Stimulated activated CD8-positive, alpha-beta memory T cell treated with anti-CD3 and anti-CD28 coated beads, Interleukin-4, amount 100 ng/mL, for 1 hour (primary cell): Measurements from ENCODE around the gene CH25H.

Experiments
- DNase-seq, 2 donors: peaks; one replicate each; pipeline ENCODE4 v3.0.0-alpha.2; 2020; ENCODE audit warnings: low read depth in 2 of 2, low spot score in 1 of 2

Gene CH25H

DNA sequence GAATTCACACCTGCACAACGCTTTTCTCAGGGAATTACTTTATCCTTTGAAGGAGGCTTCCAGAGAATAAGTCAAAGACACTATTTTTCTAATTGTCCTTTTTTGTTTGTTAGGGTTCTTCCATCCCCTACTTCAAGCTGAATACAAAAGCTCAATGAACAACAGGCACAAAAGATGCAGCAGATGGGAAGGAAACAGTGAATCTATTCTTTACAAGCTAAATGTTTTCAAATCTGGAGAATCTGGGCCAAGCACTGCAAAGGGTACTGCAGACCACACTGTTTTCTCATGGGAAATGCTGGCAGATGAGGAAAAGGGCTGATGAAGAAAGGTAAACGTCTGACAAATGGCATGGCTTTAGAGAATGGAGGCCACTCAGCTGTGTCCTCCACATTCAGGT lies 25.9 kb upstream of the CH25H start:
- no peak for DNase-seq

GRCh38 chr10:89228962-89229361 lies 21.8 kb upstream of the CH25H start:
- no peak for DNase-seq

- DNase-seq: no peak
Observed at GRCh38 chr10:89228146-89228545, 21.0 kb upstream of the CH25H start.

- DNase-seq: no peak
Observed at GRCh38 chr10:89226891-89227290, 19.8 kb upstream of the CH25H start.

DNA sequence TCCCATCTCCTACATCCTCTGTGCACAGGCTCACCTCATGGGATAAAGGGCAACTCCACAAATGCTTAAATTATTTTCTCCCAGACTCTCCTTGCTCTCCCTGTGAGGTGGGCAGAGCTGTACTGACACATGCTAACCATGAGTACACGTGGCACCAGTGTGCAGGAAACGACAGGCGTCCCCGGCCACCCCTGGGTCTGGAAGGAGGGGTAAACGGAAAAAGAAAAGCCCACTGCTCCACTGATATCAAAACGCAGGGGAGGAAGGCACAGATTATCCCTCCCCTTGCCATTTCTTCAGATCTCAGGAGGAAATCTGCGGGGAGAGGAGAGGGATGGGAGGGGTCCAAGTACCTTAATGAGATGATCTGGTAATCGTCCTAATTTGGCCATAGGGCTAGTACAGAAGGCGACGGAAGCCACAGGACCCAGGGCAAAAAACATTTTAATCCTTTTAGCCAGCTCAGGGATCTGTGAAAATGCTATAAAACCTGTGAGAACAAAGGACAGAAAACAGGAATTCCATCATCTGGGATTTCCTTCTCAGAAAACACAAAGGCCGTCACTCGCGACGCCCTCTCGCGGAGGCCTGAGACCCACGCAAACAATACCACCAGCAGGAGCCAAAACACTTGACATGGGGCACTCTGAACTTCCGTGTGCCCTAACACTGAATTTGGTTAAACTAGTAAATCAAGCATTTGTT lies 17.8 kb upstream of the CH25H start:
- DNase-seq: no peak

DNA sequence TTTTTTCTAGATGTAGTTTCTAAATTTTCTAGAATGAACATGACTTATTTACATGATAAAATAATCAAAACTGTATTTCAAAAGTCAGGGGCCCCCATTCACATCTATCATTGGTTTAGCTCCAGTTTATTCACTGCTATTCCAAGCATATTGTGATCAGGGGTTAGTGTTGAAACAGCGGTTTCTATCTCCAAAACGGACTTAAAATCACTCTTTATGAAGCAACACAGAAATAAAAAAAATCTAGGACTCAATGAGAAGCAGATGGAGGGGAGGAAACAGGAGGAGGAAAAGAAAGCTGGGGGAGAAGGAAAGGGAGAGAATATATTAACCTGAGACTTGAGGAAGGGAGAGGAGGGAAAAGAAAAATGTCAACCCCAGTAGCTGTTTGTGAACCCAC lies 14.8 kb upstream of the CH25H start:
- no peak for DNase-seq

DNA sequence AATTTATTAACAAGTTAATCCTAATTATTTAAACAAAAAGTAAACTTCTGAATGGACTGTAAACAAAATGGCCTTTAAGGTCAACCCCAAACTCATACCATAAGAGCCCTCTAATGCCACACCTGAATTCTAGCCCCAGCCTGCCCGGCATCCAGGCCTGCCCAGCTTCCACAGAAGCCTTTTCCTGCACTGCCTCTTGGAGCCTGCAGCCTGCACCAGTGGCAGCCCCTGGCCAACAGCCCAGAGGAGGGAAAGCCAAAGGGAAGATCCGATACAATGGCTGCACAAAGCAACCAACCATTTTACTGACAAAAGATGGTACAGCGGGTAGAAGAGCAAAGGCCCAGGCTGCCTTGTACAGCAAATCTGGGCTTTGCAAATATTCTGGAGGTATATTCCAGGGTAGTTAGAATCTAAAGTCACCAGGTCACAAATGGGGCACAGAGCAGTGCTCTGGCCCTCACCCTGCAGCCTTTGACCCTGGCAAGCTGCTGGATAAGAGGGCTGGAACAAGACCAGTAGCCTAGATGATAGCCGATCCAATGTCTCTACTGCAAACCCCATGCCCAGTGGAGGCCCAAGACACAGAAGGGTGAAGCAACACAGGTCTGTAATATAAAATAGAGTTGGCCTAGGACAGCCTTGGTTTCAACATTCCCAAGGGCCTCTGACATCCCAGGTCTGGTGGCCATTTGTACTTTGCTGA lies 12.5 kb upstream of the CH25H start:
- DNase-seq: no peak

DNA sequence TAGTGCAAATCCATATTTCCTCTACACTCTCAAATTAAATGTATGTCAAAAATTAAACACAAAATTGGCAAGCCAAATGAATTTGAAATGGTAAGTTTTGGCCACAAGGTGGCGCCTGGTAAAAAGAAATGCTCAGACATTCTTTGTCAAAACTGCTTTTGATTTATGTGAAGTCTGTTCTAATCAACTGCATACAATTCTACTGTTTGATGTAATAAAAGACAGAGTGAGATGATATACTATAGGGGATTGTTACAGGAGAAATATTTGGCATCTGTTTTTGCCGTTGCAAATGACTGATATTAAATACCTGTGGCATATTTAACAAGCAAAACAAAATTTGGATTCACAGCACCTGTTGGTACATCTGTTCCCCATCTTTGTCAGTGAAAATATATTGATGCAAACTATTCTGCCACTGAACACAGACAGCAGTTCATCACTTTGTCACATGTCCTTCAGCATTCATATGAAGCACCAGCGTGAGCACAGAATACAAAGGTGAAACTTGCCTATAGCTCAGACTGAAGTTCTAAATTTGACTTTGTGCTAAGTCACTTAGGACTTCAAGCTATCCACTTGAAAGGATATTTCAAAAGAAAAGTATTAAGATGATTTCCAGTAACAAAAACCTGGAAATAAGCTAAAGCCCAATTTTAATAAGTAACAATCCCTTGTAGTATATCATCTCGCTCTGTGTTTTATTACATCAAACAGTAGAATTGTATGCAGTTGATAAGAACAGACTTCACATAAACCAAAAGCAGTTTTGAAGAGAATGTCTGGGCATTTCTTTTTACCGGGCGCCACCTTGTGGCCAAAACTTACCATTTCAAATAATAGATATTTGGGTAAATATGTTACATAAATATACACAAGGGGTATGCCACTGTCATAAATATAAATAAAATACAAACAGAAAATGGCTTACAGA lies 10.2 kb upstream of the CH25H start:
- peak; percentile 24 to 44 for DNase-seq

DNA sequence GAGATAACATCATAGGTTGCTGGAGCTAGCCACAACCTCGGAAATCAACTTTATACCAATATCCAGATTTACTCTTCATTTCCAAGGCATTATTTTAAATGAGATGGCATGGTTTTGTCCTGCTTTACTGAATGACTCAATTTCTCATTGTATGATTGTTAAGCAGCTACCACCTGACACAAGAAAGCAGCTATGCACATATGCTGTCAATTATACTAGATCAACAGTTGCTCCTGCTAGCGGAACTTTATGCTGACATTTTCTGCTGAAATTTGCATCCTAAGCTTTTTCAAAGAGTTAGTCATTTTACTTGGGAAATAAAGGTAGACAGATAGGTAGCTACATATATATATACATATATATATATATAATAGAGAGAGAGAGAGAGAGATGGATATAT lies 8.9 kb upstream of the CH25H start:
- no peak for DNase-seq

GRCh38 chr10:89215511-89215910 lies 8.4 kb upstream of the CH25H start:
- DNase-seq: no peak

DNA sequence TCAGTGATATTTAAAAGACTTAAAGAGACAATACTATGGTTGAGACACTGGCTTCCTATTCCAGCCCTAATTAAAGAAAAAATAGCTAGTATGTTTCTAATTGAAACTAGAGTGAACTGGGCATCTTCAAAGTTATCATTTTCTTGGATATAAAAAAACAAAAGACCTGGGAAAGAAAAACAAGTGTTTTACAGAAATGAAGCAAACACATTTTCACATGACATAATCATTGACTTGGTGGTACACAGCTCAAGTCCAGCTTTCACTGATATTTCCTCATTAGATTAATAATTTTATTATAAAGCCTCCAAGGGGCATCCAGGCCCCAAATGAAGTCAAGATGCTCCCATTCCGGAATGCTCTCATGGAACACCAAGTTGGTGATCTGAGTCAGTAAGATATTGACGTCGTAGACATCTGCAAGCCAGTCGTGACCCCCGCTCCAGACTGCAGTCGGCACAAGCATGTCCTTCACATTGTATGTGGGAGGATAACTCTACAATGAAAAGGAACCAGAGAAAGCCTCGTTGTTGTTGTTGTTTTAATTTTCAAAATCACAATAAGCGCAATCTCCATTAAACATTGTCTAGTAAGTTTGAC lies 7.5 kb upstream of the CH25H start:
- DNase-seq: no peak

DNA sequence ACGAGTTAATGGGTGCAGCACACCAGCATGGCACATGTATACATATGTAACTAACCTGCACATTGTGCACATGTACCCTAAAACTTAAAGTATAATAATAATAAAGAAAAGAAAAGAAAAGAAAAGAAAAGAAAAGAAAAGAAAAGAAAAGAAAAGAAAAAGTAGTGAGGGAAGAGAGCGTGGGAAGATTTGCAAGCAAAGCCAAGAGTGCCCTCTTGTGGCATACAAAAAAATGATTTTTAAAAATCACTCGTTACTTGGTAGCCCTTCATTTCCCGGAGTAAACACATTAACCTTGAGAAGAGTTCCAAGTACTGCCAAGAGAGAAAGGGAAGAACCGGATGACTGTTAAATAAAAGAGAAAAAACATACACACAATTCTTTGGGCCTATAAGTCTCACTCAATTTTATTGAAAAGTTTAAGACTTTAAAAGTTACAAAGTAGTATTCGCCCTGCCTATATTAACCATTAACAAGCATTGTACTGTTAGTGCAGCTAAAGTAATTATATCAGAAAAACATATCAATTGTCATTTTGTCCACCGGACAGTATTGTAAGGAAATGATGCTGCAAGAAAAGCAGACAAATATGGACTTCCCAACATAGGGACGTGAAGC lies 6.2 kb upstream of the CH25H start:
- no peak for DNase-seq

DNA sequence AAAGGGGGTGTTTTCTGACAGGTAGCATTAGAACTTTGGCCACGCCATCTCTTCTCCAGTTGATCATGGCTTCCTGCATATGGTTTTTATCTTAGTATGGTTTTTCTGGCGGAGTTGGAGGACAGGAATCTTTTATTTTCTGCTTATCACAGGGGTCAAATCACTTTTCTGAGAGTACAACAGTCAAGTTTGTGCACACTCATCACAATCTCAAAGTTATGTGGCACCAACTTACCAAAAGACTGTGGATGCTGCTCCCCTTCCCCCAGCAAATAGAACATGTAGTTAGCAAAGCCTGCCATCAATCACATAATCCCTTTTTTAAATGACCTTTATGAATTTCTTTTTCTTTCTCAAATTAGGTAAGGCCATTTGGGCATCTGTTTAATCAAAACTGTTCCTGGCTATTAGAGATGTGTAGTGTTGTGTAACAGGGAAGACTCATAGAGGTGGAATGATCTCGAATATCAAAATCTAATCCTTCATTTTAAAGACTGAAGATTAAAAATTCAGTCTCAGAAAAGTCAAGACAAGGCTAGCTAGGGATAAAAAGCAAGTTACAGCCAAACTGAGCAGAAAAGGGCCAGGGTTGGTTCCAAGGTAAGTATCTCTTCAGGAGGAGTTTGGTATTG lies 3.8 kb upstream of the CH25H start:
- no peak for DNase-seq

DNA sequence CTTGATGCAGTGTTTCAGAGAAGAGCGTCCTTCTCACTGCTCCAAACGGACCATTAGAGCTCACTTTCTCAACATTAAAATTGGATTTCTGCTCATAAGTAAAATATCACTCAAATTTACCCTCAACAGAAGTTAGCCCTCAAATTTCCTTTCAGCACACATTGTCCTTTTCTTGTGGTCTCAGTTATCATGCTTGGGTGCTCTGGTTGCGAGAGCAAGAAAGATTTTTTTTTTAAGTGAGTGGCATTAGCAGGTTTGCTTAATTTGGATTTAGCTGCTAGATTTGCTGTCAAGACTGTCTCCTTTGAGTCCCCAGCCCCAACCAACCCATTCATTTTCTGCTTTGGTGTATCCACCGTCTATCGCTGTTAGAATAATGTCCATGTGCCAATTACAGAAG lies 2.6 kb upstream of the CH25H start:
- no peak for DNase-seq

DNA sequence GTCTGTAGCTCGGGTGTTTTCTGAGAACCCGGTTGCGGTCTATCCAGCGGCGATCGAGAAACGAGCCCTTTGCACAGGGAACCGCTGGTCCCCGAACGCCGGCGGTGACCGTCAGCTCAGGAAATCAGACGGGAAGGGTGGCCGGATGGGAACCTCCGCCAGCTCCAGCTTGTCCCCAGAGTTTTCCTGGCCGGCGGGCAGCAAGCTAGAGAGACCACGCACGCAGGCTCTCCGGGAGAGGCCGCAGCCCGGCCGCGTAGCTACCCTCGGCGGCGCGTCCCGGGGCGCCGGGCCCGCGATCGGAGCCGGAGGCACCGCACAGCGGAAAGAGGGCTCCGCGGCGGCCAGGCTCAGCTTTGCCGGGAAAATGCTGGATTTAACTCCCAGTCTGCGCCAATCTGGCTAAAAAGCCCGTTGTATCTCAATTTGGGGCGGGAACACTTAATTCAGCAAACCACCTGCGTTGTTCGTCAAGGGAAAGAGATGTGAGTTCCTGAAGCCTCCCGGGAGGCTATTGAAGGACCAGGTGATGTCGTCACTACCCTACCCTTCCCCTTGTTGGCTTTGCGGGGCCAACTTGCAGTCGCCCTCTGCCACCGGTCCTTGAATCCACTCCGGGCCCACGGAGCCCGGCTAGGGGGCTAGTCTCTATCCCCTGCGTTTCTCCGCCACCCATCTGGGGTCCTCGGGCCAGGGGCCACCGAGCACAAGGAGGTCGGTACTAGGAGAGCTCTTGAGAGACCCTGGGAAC lies 859 bp upstream of the CH25H start:
- no peak for DNase-seq

DNA sequence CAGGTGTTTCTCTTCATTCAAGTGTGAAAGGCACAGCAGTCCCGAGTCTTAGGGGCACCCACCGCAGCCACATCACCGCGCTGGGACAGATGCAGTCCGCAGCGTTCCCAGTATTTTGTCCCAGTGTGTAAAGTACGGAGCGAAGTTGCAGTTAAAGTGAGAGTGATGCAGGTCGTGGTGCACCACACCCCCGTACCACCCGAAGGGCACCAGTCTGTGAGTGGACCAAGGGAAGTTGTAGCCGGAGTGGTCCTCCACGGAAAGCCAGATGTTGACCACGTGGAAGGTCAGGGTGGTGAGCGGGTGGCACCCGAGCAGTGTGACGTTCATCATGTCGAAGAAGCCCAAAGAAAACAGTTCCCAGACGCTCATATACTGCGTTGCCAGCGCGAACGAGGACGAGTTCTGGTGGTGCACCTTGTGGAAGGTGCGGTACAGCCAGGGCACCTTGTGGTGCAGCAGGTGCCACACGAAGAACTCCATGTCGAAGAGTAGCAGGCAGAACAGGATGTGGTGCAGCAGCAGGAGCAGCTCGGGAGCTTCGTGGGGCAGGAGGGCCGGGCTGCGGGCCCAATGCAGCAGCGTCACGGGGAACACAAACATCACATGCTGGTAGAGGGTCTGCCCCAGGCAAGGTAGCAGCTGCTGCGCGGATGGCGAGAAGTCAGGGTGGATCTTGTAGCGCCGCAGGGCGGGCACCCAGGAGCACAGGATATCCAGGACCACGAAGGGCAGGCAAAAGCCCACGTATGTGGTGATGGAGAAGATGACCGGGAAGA lies 526 bp downstream of the CH25H start:
- no peak for DNase-seq

- DNase-seq: no peak
Observed at GRCh38 chr10:89204621-89205185, 2.4 kb downstream of the CH25H start.

DNA sequence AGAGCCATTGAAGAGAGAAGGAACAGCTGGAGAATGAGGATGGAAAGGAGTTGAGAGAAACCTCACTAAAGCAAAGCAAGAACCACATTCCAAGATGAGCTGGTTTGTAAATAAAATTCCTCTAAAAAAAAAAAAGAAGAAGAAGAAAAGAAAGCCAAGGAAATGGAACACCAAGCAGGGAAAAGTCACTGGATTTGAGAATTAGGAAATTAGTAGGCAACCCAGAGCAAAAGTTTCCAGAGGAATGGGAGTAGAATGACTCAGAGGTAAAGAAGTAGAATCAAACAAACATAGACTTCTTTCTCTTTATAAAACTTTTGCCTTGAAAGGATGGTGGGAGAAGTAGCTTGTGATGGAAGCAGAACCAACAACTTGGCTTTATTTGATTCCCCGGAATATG lies 3.9 kb downstream of the CH25H start:
- DNase-seq: no peak

- DNase-seq: no peak
Observed at GRCh38 chr10:89202033-89202425, 5.1 kb downstream of the CH25H start.
